GM19043 (cell line): ENCODE results near the gene C16orf86.
A peak's percentile ranks its signal among the peaks of the same experiment; 100 is the strongest.

ENCODE experiments used
- ATAC-seq: cut with Tn5 transposase; IDR thresholded peaks from one replicate; pipeline ENCODE4 v1.9.1; 2021; ENCODE audit warnings: low read depth; ENCODE audit not compliant: unreplicated experiment

The C16orf86 gene

DNA sequence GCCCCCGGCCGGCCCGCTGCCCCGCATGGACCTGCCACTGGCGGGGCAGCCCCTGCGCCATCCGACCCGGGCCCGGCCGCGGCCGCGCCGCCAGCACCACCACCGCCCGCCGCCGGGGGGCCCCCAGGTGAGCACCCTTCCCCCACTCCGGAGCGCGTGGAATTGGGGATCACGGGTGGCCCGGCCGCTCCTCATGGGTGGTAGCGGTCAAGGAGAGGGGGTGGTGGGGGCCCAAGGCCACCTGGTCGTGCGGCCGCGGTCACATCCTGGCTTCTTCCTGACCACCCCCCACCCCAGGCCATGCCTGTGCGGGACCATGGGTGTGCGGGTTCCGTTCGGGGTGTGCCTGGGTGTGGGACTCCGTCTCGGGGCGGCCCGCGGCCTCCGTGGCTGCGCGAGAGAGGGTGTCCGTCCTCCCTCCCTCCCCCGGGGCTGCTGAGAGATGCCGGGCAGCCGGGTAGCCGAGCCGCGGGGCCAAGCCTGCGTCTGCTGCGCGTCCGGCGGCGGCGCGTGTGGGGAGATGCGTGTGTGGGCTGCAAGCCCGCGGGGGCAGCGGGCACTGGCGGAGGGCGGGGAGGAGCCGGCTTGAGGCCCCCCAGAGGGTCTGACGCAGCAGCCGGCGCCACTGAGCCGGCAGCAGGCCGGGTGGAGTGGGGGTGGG is 13.4 kb upstream of the C16orf86 start:
- ATAC-seq, result no peak

- ATAC-seq, result no peak
Observed at GRCh38 chr16:67653789-67654402, 12.7 kb upstream of the C16orf86 start.

DNA sequence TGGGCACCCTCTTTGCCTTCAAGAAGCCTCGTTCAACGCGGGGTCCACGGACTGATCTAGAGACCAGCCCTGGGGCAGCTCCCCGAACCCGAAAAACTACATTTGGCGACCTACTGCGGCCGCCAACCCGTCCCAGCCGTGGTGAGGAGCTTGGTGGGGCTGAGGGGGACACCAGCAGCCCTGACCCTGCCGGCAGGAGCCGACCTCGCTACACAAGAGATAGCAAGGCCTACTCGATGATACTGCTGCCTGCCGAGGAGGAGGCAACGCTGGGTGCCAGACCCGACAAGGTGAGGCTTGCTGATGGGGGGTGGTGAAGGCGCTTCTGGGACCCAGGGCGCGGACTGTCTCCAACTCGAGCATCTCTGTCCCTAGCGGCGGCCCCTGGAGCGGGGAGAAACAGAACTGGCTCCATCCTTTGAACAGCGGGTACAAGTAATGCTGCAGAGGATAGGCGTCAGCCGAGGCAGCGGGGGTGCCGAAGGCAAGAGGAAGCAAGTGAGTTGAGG is 12.2 kb upstream of the C16orf86 start:
- ATAC-seq, result no peak

- ATAC-seq, result no peak
Observed at GRCh38 chr16:67655363-67655762, 11.3 kb upstream of the C16orf86 start.

DNA sequence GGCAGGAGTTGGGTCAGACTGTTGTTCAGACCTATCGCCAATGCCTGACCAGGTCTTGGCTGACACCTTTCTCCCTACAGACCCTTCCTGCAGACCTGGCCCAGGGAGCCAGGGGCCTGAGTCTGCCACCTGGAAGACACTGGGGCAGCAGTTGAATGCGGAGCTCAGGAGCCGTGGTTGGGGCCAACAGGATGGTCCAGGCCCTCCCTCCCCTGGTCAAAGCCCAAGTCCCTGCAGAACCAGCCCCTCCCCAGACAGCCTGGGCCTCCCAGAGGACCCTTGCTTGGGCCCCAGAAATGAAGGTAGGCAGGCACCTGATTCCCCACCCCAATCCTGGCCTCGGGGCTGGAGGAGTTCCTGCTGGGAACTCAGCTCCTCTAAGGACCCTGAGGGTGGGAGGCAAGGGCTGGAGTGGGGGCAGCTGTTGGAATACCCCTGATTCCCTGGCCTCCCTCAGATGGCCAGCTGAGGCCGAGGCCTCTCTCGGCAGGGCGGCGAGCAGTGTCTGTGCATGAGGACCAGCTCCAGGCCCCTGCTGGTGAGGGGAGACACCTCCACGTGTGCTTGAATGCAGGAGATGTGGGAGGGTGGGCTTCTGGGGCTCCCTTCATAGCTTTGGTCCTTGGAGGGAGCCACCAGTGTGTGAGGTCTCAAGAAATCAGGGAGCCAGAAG is 10.1 kb upstream of the C16orf86 start:
- no peak for ATAC-seq

- ATAC-seq, result no peak
Observed at GRCh38 chr16:67657017-67657608, 9.5 kb upstream of the C16orf86 start.

DNA sequence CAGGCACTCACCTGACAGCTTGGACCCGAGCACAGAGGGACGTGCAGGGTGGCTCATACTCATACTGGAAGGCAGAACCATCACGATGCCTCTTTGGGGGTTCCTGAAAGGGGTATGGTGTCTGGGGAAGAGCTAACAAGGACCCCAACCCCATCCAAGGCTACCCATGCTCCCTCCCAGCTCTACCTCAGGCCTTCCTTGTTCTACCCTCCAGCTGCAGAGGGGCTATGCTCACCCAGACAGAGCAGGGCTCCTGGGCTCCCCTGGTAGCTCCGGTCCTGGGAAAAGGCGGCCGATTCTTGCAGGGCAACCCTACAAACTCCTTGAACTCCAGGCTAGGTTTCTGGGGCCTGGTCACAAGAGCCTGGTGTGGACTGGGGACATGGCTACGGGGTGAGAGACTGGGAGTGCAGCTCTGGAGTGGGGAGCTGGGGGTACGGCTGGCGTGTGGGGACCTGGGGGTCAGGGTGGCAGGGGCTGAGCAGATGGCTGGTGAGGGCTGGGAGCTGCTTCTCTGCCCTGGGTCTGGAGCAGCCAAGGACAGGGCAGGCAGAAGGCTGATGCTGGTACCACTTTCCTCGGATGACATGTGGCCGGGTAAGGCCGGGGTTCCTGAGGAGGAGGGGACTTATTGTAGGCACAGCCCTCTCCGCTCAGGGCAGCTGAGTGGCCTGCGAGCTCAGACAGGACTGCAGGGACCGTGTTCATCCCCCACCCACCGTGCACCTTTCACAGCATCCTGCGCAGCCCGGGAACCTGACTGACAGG is 8.7 kb upstream of the C16orf86 start:
- no peak for ATAC-seq

DNA sequence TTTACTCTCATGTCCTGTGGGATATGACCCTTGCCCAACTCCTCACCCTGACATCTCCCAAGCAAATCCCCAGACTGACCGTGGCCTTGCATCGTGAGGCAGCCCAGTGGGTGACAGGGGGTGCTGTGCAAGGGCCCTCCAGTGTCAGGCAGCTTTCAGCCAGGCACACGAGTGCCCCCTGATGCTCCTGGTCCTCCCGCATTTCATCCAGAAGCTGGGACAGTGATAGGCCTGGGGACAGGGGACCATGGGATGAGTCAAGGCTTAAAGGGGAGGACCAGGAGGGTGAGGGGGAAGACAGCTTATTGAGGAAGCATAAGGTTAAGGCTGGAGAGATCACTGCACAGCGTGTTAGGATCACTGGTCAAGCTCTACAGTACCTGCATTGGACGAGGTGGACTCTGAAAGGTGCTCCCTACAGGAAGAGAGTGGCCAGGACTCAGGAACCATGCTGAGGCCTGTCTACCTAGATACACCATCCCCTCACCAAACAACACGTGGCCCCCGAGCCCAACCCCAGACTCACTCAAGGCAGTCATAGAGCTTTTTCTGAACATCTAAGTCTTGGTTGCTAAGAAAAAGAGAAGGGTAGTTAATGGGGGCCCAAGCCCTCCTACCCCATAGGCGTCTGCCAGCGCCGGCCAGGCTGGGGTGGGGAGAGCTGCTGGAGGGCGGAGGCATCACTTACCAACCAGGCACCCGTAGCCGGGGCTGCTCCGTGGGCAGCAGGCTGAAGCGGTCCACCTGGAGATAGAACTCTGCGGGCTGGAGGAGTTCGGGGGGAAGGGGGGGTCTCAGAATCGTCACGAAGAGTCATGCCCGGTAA is 7.6 kb upstream of the C16orf86 start:
- no peak for ATAC-seq

DNA sequence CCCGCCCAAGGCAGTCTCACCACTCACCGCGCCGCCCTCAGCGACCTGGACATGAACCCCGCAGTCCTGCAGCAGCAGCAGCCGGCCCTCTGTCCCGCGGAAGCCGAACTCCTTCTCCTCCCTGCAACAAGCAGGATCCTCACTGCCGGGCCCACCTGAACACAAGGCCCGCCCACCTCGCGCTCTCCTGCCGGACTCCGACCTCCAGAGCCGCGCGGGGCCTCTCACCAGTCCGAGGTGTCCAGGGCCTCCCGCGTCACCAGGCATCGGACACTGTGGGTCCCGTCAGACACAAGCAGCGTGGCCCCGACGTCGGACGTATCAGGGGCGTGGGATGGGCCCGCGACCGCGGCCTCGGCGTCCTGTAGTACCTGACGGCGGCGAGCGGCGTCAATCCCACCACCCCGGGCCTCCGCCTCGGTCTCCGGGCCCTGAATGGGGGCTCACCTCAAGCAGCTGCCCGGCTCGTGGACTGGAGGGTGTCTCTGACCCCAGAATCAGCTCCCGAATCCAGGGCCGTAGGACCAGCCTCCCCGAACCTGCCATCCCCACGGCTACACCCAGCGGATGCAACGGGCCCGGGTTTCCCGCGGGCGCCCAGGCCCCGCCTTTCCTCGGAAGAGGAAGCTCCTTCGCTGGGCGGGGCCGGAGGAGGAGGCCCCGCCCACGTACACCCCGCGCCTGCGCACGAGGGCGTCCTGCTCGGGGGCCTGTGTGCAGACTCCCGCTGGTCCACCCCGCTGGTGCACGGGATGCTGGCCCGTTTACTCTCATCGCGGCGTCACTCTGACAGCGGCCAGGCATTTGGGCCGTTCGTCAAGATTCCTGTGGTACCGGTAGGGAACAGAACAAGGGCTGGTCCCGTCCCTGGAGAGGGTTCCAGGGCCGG is 6.7 kb upstream of the C16orf86 start, which contains the start of gene ACD:
ACD (minus strand) TSS at position 586 of the 889 bp plus-strand sequence; CDS start at position 546, 40 bp downstream.
- peak; percentile 30 for ATAC-seq

DNA sequence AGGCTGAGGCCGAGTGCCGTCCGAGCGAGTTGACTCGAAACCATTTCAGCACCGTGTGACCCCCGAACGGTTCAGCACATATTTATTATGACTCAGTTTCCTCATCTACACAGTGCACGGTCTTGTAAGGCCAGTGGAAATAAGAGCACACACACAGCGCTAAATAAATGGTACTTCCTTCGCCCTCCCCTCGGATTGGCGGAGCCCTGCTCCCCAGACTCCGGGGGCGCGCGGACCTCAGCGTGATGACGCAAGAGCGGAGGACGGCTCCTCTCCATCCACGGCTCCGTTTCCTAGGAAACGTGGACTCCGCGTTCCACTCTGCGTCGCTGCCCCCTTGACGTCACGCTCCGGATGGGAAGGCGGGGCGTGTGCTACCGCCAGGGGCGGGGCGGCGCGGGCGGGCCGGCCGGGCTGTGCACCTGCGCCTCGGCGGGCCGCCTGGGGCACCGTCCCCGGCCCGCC is 6.0 kb upstream of the C16orf86 start, which contains the start of gene PARD6A:
PARD6A (plus strand) TSS at position 397 of the 465 bp plus-strand sequence. CDS start 79 bp downstream, outside the sequence.
- ATAC-seq, result peak; percentile 79

- ATAC-seq, result no peak
Observed at GRCh38 chr16:67661101-67661761, 5.4 kb upstream of the C16orf86 start.

- no peak for ATAC-seq
Observed at GRCh38 chr16:67661886-67662652, 4.5 kb upstream of the C16orf86 start.

DNA sequence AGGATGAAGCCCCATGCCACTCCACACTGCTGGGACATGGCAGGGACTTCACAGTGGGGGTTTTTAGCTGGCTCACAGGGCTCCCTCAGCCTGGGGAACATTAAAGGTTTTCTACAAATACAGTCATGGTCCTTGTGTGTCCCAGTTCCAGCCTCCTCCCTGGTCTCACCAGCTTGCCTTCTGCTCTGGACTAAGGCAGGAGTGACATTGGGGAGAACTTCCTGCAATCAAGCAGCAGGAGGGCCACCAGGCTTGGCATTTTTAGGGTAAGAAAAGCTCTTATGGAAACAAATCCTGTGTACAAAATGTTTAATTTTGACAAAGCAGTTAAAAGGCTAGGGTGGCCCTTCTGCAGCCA is 4.0 kb upstream of the C16orf86 start:
- no peak for ATAC-seq

- ATAC-seq, result no peak
Observed at GRCh38 chr16:67663151-67663876, 3.3 kb upstream of the C16orf86 start.

GRCh38 chr16:67663877-67664222 is 2.8 kb upstream of the C16orf86 start:
- no peak for ATAC-seq

DNA sequence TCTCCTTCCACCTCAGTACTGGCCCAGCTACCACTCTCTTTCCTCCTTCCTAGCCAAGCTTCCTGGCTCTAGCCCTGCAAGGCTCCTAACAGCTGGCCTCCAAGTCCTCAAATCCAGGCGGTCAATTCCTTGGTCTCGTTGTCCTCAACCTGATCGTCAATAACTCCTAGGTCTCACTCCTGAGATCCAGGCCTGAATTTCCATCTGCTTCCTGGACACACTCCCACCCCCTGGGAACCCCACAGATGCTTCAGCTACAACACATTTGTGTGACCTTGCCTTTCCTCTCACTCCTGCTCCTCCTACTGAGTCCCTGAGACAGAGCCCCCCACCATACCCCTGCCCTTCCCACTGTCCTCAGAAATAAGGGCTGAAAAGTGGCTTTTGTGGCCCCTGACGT is 2.4 kb upstream of the C16orf86 start:
- no peak for ATAC-seq

GRCh38 chr16:67664871-67665270 is 1.7 kb upstream of the C16orf86 start:
- ATAC-seq, result no peak
